GM18873 (cell line): Measurements from ENCODE around the gene SNX22.
"Not testable (repeated sequence)": the region's sequence is repeated elsewhere in the genome, so short reads cannot be mapped to it uniquely, and the experiment has no call there.

Experiments used
- ATAC-seq: cut with Tn5 transposase; IDR thresholded peaks from one replicate; pipeline ENCODE4 v1.9.1; 2021; ENCODE audit warnings: mild to moderate bottlenecking, moderate library complexity, moderate number of reproducible peaks; ENCODE audit not compliant: unreplicated experiment, low FRiP score

Gene SNX22

GRCh38 chr15:64151727-64152506 is at the start of gene SNX22:
Gene SNX22, plus strand, starts transcription at chr15:64151731. Its CDS starts 45 bp downstream, at chr15:64151776.
- no peak for ATAC-seq

DNA sequence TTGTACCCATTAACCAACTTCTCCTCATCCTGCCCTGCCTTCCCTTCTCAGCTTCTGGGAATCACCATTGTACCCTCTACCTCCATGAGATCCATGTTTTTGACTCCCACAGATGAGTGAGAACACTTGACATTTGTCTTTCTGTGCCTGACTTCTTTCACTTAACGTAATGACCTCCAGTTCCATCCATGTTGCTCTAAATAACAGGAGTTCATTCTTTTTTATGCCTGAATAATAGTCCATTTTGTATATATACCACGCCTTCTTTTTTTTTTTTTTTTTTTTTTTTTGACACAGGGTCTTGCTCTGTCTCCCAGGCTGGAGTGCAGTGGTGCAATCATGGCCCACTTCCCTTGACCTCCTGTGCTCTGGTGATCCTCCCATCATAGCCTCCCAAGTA is 49.0 kb upstream of the SNX22 start:
- ATAC-seq: no peak

GRCh38 chr15:64105113-64105704 is 46.3 kb upstream of the SNX22 start:
- no peak for ATAC-seq

- ATAC-seq: no peak
These were observed 44.2 kb upstream of the SNX22 start for GRCh38 chr15:64107337-64107736.

DNA sequence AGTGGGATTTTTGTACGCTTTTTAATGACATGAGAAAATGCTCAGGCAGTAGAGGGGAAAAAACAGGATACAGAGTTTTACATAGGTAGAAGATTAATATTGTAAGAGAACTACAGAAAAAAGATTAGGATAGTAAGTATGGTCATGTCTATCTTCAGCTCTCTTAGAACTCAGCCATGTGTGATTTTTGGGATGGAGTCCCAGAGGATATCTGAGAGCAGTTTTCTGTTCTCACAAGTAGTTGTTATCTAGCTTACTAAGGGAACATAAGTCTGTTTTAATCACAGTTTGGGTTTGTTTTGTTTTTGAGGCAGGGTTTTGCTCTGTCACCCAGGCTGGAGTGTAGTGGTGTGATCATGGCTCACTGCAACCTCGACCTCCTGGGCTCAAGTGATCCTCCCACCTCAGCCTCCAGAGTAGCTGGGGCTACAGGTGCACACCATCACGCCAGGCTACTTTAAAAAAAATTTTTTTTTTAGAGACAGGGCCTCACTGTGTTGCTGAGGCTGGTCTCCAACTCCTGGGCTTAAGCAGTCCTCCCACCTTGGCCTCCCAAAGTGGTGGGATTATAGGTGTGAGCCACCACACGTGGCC is 41.3 kb upstream of the SNX22 start:
- ATAC-seq: not testable (repeated sequence)

DNA sequence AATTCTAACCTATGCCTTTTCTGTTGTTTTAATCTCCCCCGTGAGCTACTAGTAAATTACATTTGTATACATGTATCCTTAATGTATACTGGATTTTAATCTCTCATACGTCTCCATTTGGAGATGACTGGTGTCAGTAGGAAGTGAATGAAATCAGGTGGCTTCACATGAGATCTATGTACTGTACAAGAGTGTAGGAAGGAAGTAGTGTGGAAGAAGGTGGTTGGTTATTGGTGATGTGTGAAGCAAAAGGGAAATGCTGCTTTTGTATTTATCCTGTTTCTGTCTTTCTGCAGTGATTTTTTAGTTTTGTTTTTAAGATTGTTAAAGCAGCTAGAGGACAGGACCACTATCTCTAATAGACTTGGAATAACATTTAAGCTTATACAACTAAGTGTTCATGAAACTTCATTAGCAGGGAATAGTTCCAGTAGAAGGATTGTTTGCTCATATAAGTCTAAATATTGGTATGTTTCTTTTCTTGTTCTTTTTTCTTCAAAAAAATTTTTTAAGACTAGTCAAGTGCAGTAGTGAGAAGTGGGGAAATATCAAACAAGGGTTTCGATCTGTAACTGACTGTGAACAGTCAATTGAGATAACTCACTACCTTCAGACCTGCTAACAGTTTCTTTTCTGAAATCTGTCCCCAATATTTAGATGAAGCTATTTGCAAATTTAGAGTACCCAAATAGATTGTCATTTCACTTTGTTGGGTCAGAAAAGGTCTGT is 40.4 kb upstream of the SNX22 start:
- ATAC-seq: no peak

GRCh38 chr15:64111679-64112050 is 39.9 kb upstream of the SNX22 start:
- ATAC-seq: no peak

DNA sequence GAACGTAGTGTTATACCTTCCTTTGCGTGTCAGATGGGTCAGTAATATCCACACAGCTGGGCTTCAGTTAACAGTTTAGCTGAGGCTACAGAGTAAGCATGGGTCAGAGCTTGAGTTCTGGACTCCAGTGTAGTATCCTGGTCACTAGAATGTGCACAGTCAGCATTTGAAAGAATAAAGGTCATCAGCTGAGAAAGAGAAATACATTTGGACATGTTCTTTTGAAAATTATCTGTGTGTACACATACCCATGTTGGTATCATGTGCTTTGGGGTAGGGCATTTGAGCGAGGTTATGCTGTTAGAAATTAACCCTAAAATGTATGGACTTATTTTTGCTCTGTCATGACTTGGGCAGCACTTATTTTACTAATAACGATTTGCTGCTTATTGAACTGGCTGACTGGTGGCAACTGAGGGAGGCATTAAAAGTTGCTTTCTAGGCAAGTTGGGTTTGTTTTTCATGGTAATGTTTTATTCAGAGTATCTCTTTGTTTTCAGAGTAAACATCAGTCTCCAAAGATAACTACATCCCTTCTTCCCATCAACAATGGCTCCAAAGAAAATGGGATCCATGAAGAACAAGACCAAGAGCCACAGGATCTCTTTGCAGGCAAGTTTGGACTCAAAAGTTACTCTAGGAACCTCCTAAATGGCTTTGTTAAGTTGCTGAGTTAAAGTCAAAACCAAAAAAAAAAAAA is 39.3 kb upstream of the SNX22 start:
- ATAC-seq: no peak

DNA sequence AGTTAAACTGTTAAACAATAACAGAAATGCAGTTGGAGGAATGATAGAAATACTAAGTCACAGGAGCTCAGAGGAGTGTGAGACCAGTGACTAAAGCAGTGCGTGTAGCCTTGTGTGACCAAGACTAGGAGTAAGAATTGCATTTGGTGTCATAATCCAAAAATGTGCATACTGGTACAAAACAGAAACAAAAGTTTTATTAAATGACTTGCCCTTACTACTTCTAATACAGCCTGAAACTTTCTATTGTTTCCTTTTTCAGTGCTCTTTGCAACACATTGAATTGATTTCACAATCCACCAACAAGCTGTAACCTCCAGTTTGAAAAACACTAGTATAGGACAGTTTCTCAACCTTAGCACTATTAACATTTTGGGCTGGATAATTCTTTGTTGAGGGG is 38.6 kb upstream of the SNX22 start:
- no peak for ATAC-seq

DNA sequence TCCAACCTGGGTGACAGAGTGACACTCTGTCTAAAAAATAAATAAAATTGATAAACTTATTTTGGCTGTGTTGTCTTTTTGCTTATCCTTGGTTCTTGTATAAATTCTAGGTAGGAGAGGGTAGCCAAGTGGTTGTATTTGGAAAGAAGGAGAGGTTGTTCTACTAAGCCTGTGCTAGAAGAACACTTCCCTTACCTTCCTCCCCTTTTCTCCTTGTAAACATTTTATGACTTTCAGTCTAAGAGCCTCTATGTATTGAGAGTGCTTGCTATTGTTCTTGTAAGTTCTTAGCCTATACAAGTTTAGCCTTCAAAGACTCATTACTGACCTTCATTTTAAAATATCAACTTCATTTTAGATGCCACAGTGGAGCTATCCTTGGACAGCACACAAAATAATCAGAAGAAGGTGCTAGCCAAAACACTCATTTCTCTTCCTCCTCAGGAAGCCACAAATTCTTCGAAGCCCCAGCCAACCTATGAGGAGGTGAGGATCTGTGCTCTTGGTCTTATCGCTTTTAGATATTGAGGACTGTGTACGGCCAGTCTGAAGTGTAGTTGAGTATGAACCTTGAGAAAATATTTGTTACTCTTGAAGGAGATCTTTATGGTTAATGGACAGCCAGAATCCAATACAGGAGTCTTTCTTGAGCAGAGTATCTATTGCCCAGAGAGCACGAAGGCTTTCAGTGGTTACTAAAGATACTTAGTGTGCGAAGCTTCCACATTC is 33.6 kb upstream of the SNX22 start:
- no peak for ATAC-seq

- not testable (repeated sequence) for ATAC-seq
These were observed 31.2 kb upstream of the SNX22 start for GRCh38 chr15:64120322-64120721.

DNA sequence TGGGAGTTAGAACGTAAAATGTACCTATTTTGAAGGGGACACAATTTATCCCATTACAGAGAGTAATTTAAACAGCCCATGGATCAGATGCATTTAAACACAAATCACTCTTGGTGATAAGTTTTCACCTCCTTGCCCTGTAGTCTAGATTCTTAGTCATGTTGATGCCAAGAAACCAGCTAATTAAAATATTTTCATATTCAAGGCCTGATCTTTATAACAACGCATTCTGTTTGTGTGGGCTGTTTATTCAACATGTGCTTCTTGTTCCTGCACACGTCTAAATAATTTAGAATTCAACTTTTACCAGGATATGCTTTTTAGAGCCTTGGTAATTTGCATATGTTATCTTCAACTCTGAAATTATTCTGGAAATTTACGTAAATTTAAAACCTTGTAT is 29.9 kb upstream of the SNX22 start:
- ATAC-seq: no peak

- no peak for ATAC-seq
These were observed 29.1 kb upstream of the SNX22 start for GRCh38 chr15:64122444-64122843.

GRCh38 chr15:64122936-64123351 is 28.6 kb upstream of the SNX22 start:
- ATAC-seq: no peak

DNA sequence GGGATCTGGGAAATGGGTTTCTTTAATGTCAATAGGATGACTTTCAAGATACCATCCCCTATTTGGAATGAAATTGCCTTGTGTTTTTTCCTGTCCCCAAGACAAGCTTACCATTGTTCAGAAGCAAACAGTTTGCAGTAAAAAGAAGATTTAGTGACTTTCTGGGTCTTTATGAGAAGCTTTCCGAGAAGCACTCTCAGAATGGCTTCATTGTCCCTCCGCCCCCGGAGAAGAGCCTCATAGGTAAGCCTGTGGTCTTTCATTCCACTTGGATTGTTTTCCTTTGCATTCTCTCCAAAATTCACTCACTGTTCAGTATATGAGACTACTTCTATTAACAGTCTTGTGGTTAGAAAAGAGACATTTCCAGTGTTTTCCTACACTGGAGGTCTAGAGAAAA is 25.6 kb upstream of the SNX22 start:
- ATAC-seq: no peak

GRCh38 chr15:64127521-64128270 is 23.8 kb upstream of the SNX22 start:
- ATAC-seq: no peak

DNA sequence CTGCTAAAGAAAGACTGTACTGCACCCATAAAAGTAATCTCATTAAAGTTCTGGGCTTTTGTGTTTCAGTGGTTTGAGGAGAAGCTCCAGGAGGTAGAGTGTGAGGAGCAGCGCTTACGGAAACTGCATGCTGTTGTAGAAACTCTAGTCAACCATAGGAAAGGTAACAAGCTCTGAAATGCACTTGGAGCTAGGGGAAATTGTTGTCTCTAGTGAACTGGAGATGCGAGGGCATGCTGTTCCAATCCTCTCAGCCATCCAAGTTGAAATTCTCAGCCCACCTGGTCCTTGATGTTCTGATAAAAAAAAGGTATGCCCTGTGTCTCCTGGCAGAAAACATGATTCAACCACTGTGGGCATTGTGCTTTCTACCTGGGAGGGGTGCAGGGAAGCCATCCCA is 21.4 kb upstream of the SNX22 start:
- no peak for ATAC-seq

- no peak for ATAC-seq
These were observed 20.0 kb upstream of the SNX22 start for GRCh38 chr15:64131547-64131946.

GRCh38 chr15:64132217-64132616 is 19.3 kb upstream of the SNX22 start:
- ATAC-seq: no peak
